ENCODE results near the gene PRKAG2.

Gene PRKAG2

GRCh38 chr7:151655555-151655954 is 221.4 kb downstream of the PRKAG2 start:
- H3K36me3 ChIP-seq (ENCODE audit: control insufficient read depth, low read length): no peaks in the 10 kb centered on the region
- H3K4me2 ChIP-seq (ENCODE audit: low read length): no peak overlapping the region
- no peaks in the 10 kb centered on the region for H3K4me1 ChIP-seq (ENCODE audit: control insufficient read depth, low read length)
- H3K79me2 ChIP-seq (ENCODE audit: control insufficient read depth, low read length): no peaks in the 10 kb centered on the region
- no peaks in the 10 kb centered on the region for H3F3A ChIP-seq (ENCODE audit: control insufficient read depth, insufficient read depth)
- no peak for TF ChIP-seq EZH2phosphoT487 (IDR thresholded peaks at IDR 0.05; ENCODE audit: borderline replicate concordance, low read length)
- TF ChIP-seq, protein P1, sequence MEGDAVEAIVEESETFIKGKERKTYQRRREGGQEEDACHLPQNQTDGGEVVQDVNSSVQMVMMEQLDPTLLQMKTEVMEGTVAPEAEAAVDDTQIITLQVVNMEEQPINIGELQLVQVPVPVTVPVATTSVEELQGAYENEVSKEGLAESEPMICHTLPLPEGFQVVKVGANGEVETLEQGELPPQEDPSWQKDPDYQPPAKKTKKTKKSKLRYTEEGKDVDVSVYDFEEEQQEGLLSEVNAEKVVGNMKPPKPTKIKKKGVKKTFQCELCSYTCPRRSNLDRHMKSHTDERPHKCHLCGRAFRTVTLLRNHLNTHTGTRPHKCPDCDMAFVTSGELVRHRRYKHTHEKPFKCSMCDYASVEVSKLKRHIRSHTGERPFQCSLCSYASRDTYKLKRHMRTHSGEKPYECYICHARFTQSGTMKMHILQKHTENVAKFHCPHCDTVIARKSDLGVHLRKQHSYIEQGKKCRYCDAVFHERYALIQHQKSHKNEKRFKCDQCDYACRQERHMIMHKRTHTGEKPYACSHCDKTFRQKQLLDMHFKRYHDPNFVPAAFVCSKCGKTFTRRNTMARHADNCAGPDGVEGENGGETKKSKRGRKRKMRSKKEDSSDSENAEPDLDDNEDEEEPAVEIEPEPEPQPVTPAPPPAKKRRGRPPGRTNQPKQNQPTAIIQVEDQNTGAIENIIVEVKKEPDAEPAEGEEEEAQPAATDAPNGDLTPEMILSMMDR (IDR thresholded peaks at IDR 0.05; ENCODE audit: low read depth, low read length, poor library complexity, severe bottlenecking): no peak
- H3K27ac ChIP-seq (ENCODE audit: low read depth, low read length): no peak overlapping the region
- H3K4me3 ChIP-seq (ENCODE audit: low read length): no peak overlapping the region
- no peaks in the 10 kb centered on the region for H3K9me3 ChIP-seq (ENCODE audit: control insufficient read depth, insufficient read depth, low read length)
- H3K9me2 ChIP-seq (replicated peaks; ENCODE audit: control insufficient read depth, low read length): no peaks in the 10 kb centered on the region
- no peaks in the 10 kb centered on the region for H4K20me1 ChIP-seq (ENCODE audit: control insufficient read depth, insufficient read depth, low read depth, low read length)
- no peaks in the 10 kb centered on the region; the same call in 1 of the 2 replicates for H3K27me3 ChIP-seq (ENCODE audit: control insufficient read depth, low read length)

DNA sequence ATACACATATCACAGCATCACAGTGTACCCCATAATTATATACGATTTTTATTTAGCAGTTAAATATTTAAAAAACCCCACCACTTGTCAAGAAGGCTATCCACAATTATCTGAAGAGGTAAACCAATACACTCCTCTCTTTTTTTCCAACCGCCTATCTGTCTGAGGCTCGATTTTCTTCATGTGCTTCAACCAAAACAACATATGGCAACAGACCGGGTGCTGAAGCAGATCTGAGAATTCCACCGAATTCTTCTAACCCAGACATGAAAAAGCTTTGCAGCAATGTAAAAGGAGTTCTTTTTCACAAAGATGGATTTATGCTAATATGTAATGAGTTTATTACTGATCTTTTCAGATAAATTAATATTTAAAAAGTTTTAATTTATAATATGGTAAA is 224.8 kb downstream of the PRKAG2 start:
- TF ChIP-seq, protein P1 (IDR thresholded peaks at IDR 0.05; ENCODE audit: low read depth, low read length, poor library complexity, severe bottlenecking): no peak
- no peak for TF ChIP-seq EZH2phosphoT487 (IDR thresholded peaks at IDR 0.05; ENCODE audit: borderline replicate concordance, low read length)
- Histone ChIP-seq H3K36me3 (ENCODE audit: control insufficient read depth, low read length) (no peaks in the 10 kb centered on the region), H3K9me3 (ENCODE audit: control insufficient read depth, insufficient read depth, low read length) (no peaks in the 10 kb centered on the region), H3K4me3 (ENCODE audit: low read length) (no peak overlapping the region), H3K9me2 (replicated peaks; ENCODE audit: control insufficient read depth, low read length) (no peaks in the 10 kb centered on the region), H3K79me2 (ENCODE audit: control insufficient read depth, low read length) (no peaks in the 10 kb centered on the region), H3F3A (ENCODE audit: control insufficient read depth, insufficient read depth) (no peaks in the 10 kb centered on the region), H3K4me1 (ENCODE audit: control insufficient read depth, low read length) (no peaks in the 10 kb centered on the region), H3K27me3 (ENCODE audit: control insufficient read depth, low read length) (no peaks in the 10 kb centered on the region; the same call in 1 of the 2 replicates), H3K4me2 (ENCODE audit: low read length) (no peak overlapping the region), H3K27ac (ENCODE audit: low read depth, low read length) (no peak overlapping the region), H4K20me1 (ENCODE audit: control insufficient read depth, insufficient read depth, low read depth, low read length) (no peaks in the 10 kb centered on the region)

DNA sequence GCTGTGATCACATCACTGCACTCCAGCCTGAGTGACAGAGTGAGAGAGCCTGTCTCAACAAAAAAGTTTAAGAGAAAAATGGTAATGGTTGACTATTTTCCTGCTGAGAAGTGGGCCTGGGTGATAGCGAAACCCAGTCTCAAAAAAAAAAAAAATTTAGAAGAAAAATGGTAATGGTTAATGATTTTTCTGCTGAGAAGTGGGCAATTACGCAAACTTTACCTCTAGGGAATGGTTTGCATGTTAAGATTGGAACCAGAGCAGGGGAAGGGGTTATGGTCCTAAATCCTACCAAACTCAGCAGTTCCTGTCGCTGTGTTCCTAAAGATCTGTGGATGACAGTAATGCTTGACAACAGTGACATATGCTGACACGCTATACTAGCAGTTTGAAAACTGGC is 226.8 kb downstream of the PRKAG2 start:
- Histone ChIP-seq H4K20me1 (ENCODE audit: control insufficient read depth, insufficient read depth, low read depth, low read length) (no peaks in the 10 kb centered on the region), H3K4me2 (ENCODE audit: low read length) (no peak overlapping the region), H3K4me3 (ENCODE audit: low read length) (no peak overlapping the region), H3K27me3 (ENCODE audit: control insufficient read depth, low read length) (peaks cover 11% of the 10 kb centered on the region), H3K9me2 (replicated peaks; ENCODE audit: control insufficient read depth, low read length) (no peaks in the 10 kb centered on the region), H3K79me2 (ENCODE audit: control insufficient read depth, low read length) (no peaks in the 10 kb centered on the region), H3K4me1 (ENCODE audit: control insufficient read depth, low read length) (no peaks in the 10 kb centered on the region), H3K36me3 (ENCODE audit: control insufficient read depth, low read length) (no peaks in the 10 kb centered on the region), H3F3A (ENCODE audit: control insufficient read depth, insufficient read depth) (no peaks in the 10 kb centered on the region), H3K27ac (ENCODE audit: low read depth, low read length) (no peak overlapping the region), H3K9me3 (ENCODE audit: control insufficient read depth, insufficient read depth, low read length) (no peaks in the 10 kb centered on the region)
- no peak for TF ChIP-seq EZH2phosphoT487 (IDR thresholded peaks at IDR 0.05; ENCODE audit: borderline replicate concordance, low read length)
- TF ChIP-seq, protein P1 (IDR thresholded peaks at IDR 0.05; ENCODE audit: low read depth, low read length, poor library complexity, severe bottlenecking): no peak

Measured in DOHH2 (cell line).